DND-41 (cell line): ENCODE data around the gene CYFIP1.

Experiments used
- CTCF ChIP-seq: IDR thresholded peaks from 2 replicates; pipeline ENCODE4 v1.5.1; 2012; ENCODE audit warnings: borderline replicate concordance, low read length, moderate library complexity, mild to moderate bottlenecking; ENCODE audit not compliant: poor library complexity, severe bottlenecking; ENCODE audit errors: extremely low read depth
- EZH2 ChIP-seq: IDR thresholded peaks from 3 replicates; pipeline ENCODE4 v1.6.1; 2012; ENCODE audit warnings: borderline replicate concordance, low read depth, mild to moderate bottlenecking, moderate library complexity, low read length, inconsistent platforms; ENCODE audit not compliant: severe bottlenecking

DNA sequence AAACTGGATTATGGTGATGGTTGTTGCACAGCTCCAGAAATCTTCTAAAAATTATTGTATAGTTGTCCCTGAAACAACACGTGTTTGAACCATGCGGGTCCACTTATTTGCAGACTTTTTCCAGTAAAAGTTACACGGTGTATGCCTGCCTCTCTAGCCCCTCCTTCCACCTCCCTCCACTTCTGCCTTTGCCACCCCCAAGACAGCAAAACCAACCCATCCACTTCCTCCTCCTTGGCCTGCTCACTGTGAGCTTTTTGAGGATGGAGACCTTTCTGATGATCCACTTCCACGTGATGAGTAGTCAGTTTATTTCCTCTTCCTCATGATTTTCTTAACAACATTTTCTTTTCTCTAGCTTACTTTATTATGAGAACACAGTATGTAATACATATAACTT is 5.4 kb downstream of the CYFIP1 start:
- no peak for TF ChIP-seq CTCF
- no peak for TF ChIP-seq EZH2
